H1 (cell line): ENCODE results near the gene TNRC6B. TPM values are rescaled to one million over a fixed set of nuclear protein-coding genes. Genes with fewer than 3 reads are reported as not detected.

Source experiments
- CHD7 ChIP-seq: fragments of 300-600 bp; sonication (generic); IDR thresholded peaks from 2 replicates; pipeline ENCODE4 v1.7.1; 2012; ENCODE audit warnings: low read length, moderate library complexity, mild to moderate bottlenecking, inconsistent platforms; ENCODE audit not compliant: insufficient replicate concordance
- SIX5 ChIP-seq: IDR thresholded peaks from 2 replicates; pipeline ENCODE4 v1.6.1; 2011; ENCODE audit warnings: mild to moderate bottlenecking, low read depth, low read length
- polyA plus RNA-seq, 7 experiments: library from polyadenylated mRNA; depleted of rRNA in 3 of 7; stranded (reverse) in 5 of 7; unstranded in 2 of 7; fragments of >200 nt in 5 of 7; fragments of 200-250 nt in 2 of 7; gene quantifications; 1 replicate in 5 of 7; 2 replicates in 1 of 7; 4 replicates in 1 of 7; pipeline versions ENCODE4 v1.2.1 to v1.2.3, GENCODE V29; 2011 to 2013; ENCODE audit warnings: missing spikeins in 2 of 7, mixed read lengths in 2 of 7
- total RNA-seq: library from RNA; stranded (reverse); fragmentation: NEBNext Ultra II Directional; extraction: Animal tissue kit (Norgen Biotek cat#: 25700); gene quantifications from 2 replicates; pipeline ENCODE4 v1.2.1, GENCODE V29; 2021

TNRC6B gene
- total and polyA plus RNA-seq, 2 of the 8 experiments (the other 6 are each of a cell fraction or from before 2014, with no cell fraction given): 12.5 to 48.9 TPM

DNA sequence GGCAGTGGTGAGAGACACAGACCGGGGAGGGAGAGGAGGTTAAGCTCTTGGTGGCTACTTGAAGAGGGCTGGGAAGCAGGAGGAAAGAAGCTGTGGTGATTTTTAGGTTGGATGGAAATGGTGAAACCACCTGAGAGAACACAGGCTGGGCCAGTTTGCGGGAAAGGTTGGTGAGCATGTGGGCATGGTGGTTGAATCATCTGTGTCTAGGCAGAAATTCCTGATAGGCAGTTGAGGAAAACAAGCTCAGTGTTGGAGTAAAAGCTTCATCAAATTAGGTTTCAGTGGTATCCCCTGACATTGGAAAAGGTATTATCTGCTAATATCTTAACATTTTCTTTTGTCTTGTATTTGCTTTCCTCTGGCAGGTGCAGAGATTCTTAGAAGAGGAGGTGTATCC is 188.3 kb downstream of the TNRC6B start (continued):
- TF ChIP-seq CHD7: no peak
- TF ChIP-seq SIX5: no peak
